HL-60 (cell line): ENCODE results near the gene ZSWIM6.

Experiments
- DNase-seq, 2 experiments: peaks; one replicate each; pipeline ENCODE4 v3.0.0-alpha.2; 2010 to 2020; ENCODE audit warnings: low read depth in 1 of 2, low spot score in 1 of 2
- H3K27ac ChIP-seq: fragments of 250-450 bp; sonication (Bioruptor Pico); replicated peaks from 2 replicates; pipeline ENCODE4 v1.5.1; 2020; ENCODE audit warnings: mild to moderate bottlenecking, moderate library complexity
- H3K27me3 ChIP-seq: fragments of 250-450 bp; sonication (Bioruptor Pico); 2 replicates; pipeline ENCODE4 v1.5.1; 2021; ENCODE audit warnings: mild to moderate bottlenecking, moderate library complexity; ENCODE audit not compliant: insufficient read depth, poor library complexity, severe bottlenecking
- H3K4me3 ChIP-seq: replicated peaks from 2 replicates; pipeline ENCODE4 v1.5.1; 2011; ENCODE audit warnings: mild to moderate bottlenecking, control low read depth, low read length; ENCODE audit not compliant: insufficient read depth
- GABPA ChIP-seq: IDR thresholded peaks from 2 replicates; pipeline ENCODE4 v1.6.1; 2012; ENCODE audit warnings: low read depth
- POLR2AphosphoS5 ChIP-seq: IDR thresholded peaks from 2 replicates; pipeline ENCODE4 v1.6.1; 2012; ENCODE audit warnings: low read depth
- SPI1 ChIP-seq: IDR thresholded peaks from 2 replicates; pipeline ENCODE4 v1.6.1; 2012; ENCODE audit warnings: low read depth, mild to moderate bottlenecking, borderline replicate concordance
- TF ChIP-seq, protein P1 (sequence below): IDR thresholded peaks from one replicate; pipeline ENCODE4 v1.5.1; 2011; ENCODE audit warnings: low read length, control low read depth, inconsistent platforms; ENCODE audit not compliant: insufficient read depth
- TF ChIP-seq, protein P2 (sequence below): IDR thresholded peaks from 2 replicates; pipeline ENCODE4 v1.6.1; 2012; ENCODE audit warnings: low read depth; ENCODE audit not compliant: insufficient replicate concordance

ZSWIM6 gene

DNA sequence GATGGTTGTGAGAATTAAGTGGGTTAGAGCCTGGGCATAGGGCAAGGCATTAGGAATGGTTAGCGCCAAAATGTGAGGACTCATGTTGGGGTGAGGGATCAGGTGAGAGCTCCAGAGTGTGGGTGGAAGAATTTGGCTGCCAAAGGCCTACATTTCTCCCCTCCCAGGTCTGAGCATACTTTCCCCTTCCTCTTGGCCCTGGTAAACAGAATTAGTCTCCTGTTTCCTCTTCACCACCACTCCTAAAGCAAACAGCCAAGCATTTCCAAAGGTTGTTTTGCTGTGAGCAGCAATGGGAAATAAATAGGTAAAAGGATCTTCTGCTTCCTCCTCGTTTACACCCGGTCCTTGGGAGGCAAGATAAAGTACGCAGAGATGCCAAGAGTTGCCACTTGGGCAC, 132.5 kb downstream of the ZSWIM6 start:
- H3K27ac ChIP-seq, result no peak overlapping the region
- no peaks in the 10 kb centered on the region for H3K27me3 ChIP-seq
- H3K4me3 ChIP-seq, result no peak overlapping the region
- DNase-seq, result no peak
- TF ChIP-seq, protein P1, sequence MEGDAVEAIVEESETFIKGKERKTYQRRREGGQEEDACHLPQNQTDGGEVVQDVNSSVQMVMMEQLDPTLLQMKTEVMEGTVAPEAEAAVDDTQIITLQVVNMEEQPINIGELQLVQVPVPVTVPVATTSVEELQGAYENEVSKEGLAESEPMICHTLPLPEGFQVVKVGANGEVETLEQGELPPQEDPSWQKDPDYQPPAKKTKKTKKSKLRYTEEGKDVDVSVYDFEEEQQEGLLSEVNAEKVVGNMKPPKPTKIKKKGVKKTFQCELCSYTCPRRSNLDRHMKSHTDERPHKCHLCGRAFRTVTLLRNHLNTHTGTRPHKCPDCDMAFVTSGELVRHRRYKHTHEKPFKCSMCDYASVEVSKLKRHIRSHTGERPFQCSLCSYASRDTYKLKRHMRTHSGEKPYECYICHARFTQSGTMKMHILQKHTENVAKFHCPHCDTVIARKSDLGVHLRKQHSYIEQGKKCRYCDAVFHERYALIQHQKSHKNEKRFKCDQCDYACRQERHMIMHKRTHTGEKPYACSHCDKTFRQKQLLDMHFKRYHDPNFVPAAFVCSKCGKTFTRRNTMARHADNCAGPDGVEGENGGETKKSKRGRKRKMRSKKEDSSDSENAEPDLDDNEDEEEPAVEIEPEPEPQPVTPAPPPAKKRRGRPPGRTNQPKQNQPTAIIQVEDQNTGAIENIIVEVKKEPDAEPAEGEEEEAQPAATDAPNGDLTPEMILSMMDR, result no peak
- TF ChIP-seq GABPA, result no peak
- TF ChIP-seq, protein P2, sequence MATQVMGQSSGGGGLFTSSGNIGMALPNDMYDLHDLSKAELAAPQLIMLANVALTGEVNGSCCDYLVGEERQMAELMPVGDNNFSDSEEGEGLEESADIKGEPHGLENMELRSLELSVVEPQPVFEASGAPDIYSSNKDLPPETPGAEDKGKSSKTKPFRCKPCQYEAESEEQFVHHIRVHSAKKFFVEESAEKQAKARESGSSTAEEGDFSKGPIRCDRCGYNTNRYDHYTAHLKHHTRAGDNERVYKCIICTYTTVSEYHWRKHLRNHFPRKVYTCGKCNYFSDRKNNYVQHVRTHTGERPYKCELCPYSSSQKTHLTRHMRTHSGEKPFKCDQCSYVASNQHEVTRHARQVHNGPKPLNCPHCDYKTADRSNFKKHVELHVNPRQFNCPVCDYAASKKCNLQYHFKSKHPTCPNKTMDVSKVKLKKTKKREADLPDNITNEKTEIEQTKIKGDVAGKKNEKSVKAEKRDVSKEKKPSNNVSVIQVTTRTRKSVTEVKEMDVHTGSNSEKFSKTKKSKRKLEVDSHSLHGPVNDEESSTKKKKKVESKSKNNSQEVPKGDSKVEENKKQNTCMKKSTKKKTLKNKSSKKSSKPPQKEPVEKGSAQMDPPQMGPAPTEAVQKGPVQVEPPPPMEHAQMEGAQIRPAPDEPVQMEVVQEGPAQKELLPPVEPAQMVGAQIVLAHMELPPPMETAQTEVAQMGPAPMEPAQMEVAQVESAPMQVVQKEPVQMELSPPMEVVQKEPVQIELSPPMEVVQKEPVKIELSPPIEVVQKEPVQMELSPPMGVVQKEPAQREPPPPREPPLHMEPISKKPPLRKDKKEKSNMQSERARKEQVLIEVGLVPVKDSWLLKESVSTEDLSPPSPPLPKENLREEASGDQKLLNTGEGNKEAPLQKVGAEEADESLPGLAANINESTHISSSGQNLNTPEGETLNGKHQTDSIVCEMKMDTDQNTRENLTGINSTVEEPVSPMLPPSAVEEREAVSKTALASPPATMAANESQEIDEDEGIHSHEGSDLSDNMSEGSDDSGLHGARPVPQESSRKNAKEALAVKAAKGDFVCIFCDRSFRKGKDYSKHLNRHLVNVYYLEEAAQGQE, result no peak
- no peak for TF ChIP-seq POLR2AphosphoS5
- TF ChIP-seq SPI1, result no peak

DNA sequence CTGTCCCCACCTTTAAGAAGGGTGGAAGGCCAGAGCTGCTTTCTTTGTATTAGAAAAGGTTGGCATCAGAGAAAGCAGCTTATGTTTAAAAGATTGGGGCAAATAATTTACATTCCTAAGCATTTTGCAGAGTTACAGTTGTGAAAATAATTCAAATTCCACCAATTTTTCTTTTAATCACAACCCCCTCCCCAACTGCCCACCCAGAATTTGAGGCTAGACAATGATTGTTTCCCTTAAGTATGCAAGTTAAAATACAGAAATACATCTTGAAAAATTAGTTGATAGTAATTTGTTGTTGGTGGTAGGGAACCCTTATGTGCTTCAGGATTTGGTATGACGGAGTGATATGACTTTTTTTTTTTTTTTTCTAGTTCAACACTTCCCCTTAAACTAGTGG, 133.0 kb downstream of the ZSWIM6 start:
- no peak overlapping the region for H3K4me3 ChIP-seq
- no peaks in the 10 kb centered on the region for H3K27me3 ChIP-seq
- TF ChIP-seq, protein P1, result no peak
- TF ChIP-seq POLR2AphosphoS5 (no peak), SPI1 (no peak), GABPA (no peak)
- TF ChIP-seq, protein P2, result no peak
- no peak for DNase-seq
- H3K27ac ChIP-seq, result no peak overlapping the region

DNA sequence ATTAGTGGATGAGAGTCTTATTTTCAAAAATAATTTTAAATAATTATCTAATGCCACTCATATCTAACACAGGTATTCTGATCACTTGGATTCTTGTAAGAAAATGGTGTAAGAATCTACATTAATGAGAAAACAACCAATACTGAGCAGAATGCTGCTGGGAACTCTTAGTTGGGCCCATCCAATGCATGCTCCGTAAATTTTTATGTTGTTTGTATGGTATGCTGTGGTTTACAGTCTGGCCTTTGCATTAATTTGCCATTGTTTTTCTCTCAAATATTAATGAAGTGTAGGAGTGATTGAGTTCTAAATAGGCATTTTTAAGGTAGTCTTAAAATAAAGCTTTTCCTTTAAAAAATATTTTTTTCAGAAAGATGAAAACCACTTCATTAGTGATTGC, 133.4 kb downstream of the ZSWIM6 start:
- Histone ChIP-seq H3K4me3 (no peak overlapping the region), H3K27me3 (no peaks in the 10 kb centered on the region), H3K27ac (no peak overlapping the region)
- DNase-seq, result no peak
- no peak for TF ChIP-seq GABPA
- TF ChIP-seq, protein P2, result no peak
- TF ChIP-seq SPI1, result no peak
